Measurements from ENCODE around the gene COX19.

Gene COX19

GRCh38 chr7:990933-991728 is 15.8 kb upstream of the COX19 start:
- DNase-seq: no peak

- no peak for DNase-seq
Observed at GRCh38 chr7:990352-990932, 15.1 kb upstream of the COX19 start.

GRCh38 chr7:988963-989529 is 13.7 kb upstream of the COX19 start:
- no peak for DNase-seq

GRCh38 chr7:988426-988911 is 13.1 kb upstream of the COX19 start:
- no peak for DNase-seq

- no peak for DNase-seq
Observed at GRCh38 chr7:987909-988308, 12.6 kb upstream of the COX19 start.

GRCh38 chr7:986766-987751 is 11.7 kb upstream of the COX19 start:
- DNase-seq: no peak

GRCh38 chr7:985915-986741 is 10.8 kb upstream of the COX19 start:
- DNase-seq: no peak

- no peak for DNase-seq
Observed at GRCh38 chr7:985127-985416, 9.7 kb upstream of the COX19 start.

GRCh38 chr7:984361-985126 is 9.2 kb upstream of the COX19 start:
- no peak for DNase-seq

- no peak for DNase-seq
Observed at GRCh38 chr7:983616-984071, 8.3 kb upstream of the COX19 start.

- no peak for DNase-seq
Observed at GRCh38 chr7:983004-983615, 7.8 kb upstream of the COX19 start, which contains the start of gene CYP2W1. TSS of gene CYP2W1 (plus strand) at chr7:983181. CDS start at chr7:983212, 31 bp downstream.

GRCh38 chr7:982511-983003 is 7.2 kb upstream of the COX19 start:
- no peak for DNase-seq

- DNase-seq: no peak
Observed at GRCh38 chr7:981793-982510, 6.6 kb upstream of the COX19 start.

- no peak for DNase-seq
Observed at GRCh38 chr7:979886-980571, 4.7 kb upstream of the COX19 start.

GRCh38 chr7:979151-979550 is 3.8 kb upstream of the COX19 start:
- no peak for DNase-seq

GRCh38 chr7:978416-979091 is 3.2 kb upstream of the COX19 start:
- DNase-seq: no peak

- no peak for DNase-seq
Observed at GRCh38 chr7:978049-978346, 2.6 kb upstream of the COX19 start.

- DNase-seq: no peak
Observed at GRCh38 chr7:977326-978048, 2.1 kb upstream of the COX19 start.

Measured in cortex of kidney (tissue), 1 donor.